Urinary bladder (tissue), 4 donors: ENCODE results near the gene IFNL3. TPM values are rescaled to one million over a fixed set of nuclear protein-coding genes. Genes with fewer than 3 reads are reported as not detected.
"Not testable (repeated sequence)": the region's sequence is repeated elsewhere in the genome, so short reads cannot be mapped to it uniquely, and the experiment has no call there.

Source experiments
- DNase-seq: peaks from one replicate; pipeline ENCODE4 v3.0.0-alpha.2; 2015; ENCODE audit errors: extremely low spot score
- H3K27ac ChIP-seq: one replicate; pipeline ENCODE4 v1.5.1; 2013; ENCODE audit warnings: low read depth, mild to moderate bottlenecking, moderate library complexity
- H3K36me3 ChIP-seq: one replicate; pipeline ENCODE4 v1.6.1; 2013; ENCODE audit warnings: mild to moderate bottlenecking, moderate library complexity; ENCODE audit not compliant: insufficient read depth
- H3K4me1 ChIP-seq: one replicate; pipeline ENCODE4 v1.6.1; 2013; ENCODE audit warnings: mild to moderate bottlenecking, moderate library complexity; ENCODE audit not compliant: insufficient read depth
- H3K4me3 ChIP-seq: one replicate; pipeline ENCODE4 v1.5.1; 2013; ENCODE audit warnings: low read depth, low read length
- WGBS: extraction: QIAGEN DNeasy Blood & Tissue Kit; methylation state at CpG from one replicate; pipeline ENCODE4 v1.1.7; 2013; 5-methylcytosine and 5-hydroxymethylcytosine counted together
- polyA plus RNA-seq: library from polyadenylated mRNA; stranded (reverse); fragments of 200-250 nt; gene quantifications from one replicate; pipeline ENCODE4 v1.2.3, GENCODE V29; 2013
- total RNA-seq: library from RNA; depleted of rRNA; stranded (reverse); fragments of >200 nt; gene quantifications from one replicate; pipeline ENCODE4 v1.2.3, GENCODE V29; 2014
- donor health status: healthy with polysubstance abuse.
- donor health status: healthy.

Gene IFNL3
- not detected for total RNA-seq
- not detected for polyA plus RNA-seq

- not testable (repeated sequence) for H3K27ac ChIP-seq, H3K36me3 ChIP-seq, H3K4me3 ChIP-seq, DNase-seq, H3K4me1 ChIP-seq
- WGBS = 75% methylated on average over 12 of the region's 12 CpGs
Measured at GRCh38 chr19:39244410-39245100, at the start of gene IFNL3. Gene IFNL3 (minus strand): TSS chr19:39245006. CDS start chr19:39244967, 39 bp downstream.

- WGBS = 52% methylated on average over 4 of the region's 4 CpGs
- Histone ChIP-seq H3K4me1 (no peaks in the 10 kb centered on the region), H3K4me3 (no peak overlapping the region), H3K36me3 (no peaks in the 10 kb centered on the region), H3K27ac (no peak overlapping the region)
- DNase-seq = no peak
Measured at GRCh38 chr19:39293394-39293793, 48.6 kb upstream of the IFNL3 start.

- Histone ChIP-seq H3K4me3 (no peak overlapping the region), H3K36me3 (no peaks in the 10 kb centered on the region), H3K4me1 (no peaks in the 10 kb centered on the region), H3K27ac (no peak overlapping the region)
- no peak for DNase-seq
- 84% methylated on average over 1 of the region's 1 CpG for WGBS
Measured at GRCh38 chr19:39284032-39284431, 39.2 kb upstream of the IFNL3 start.

GRCh38 chr19:39282021-39282420 is 37.2 kb upstream of the IFNL3 start:
- 47% methylated on average over 1 of the region's 1 CpG for WGBS
- no peak for DNase-seq
- no peak overlapping the region for H3K27ac ChIP-seq

GRCh38 chr19:39277598-39277997 is 32.8 kb upstream of the IFNL3 start:
- 70% methylated on average over 7 of the region's 7 CpGs for WGBS
- H3K4me1 ChIP-seq = no peaks in the 10 kb centered on the region
- H3K27ac ChIP-seq = no peak overlapping the region
- no peak overlapping the region for H3K4me3 ChIP-seq
- H3K36me3 ChIP-seq = no peaks in the 10 kb centered on the region
- no peak for DNase-seq

More at GRCh38 chr19:39282021-39282420, 37.2 kb upstream of the IFNL3 start:
- H3K4me3 ChIP-seq = no peak overlapping the region
- H3K4me1 ChIP-seq = no peaks in the 10 kb centered on the region
- H3K36me3 ChIP-seq = no peaks in the 10 kb centered on the region

GRCh38 chr19:39276740-39277139 is 31.9 kb upstream of the IFNL3 start:
- DNase-seq = no peak
- Histone ChIP-seq H3K36me3 (no peaks in the 10 kb centered on the region), H3K27ac (no peak overlapping the region), H3K4me1 (no peaks in the 10 kb centered on the region), H3K4me3 (no peak overlapping the region)
- 90% methylated on average over 5 of the region's 5 CpGs for WGBS

GRCh38 chr19:39275578-39275977 is 30.8 kb upstream of the IFNL3 start:
- no peaks in the 10 kb centered on the region for H3K4me1 ChIP-seq
- 83% methylated on average over 5 of the region's 5 CpGs for WGBS
- DNase-seq = no peak
- H3K27ac ChIP-seq = no peak overlapping the region
- H3K4me3 ChIP-seq = no peak overlapping the region
- no peaks in the 10 kb centered on the region for H3K36me3 ChIP-seq

GRCh38 chr19:39273859-39274258 is 29.1 kb upstream of the IFNL3 start:
- H3K36me3 ChIP-seq, H3K27ac ChIP-seq, H3K4me3 ChIP-seq, H3K4me1 ChIP-seq, DNase-seq: not testable (repeated sequence)
- 81% methylated on average over 5 of the region's 5 CpGs for WGBS

- 59% methylated on average over 9 of the region's 9 CpGs for WGBS
- no peak overlapping the region for H3K4me3 ChIP-seq
Measured at GRCh38 chr19:39270036-39270871, 25.4 kb upstream of the IFNL3 start.

GRCh38 chr19:39269369-39269768 is 24.6 kb upstream of the IFNL3 start:
- not testable (repeated sequence) for H3K36me3 ChIP-seq, H3K27ac ChIP-seq, H3K4me3 ChIP-seq, DNase-seq, H3K4me1 ChIP-seq
- WGBS = 64% methylated on average over 10 of the region's 10 CpGs

More at GRCh38 chr19:39270036-39270871, 25.4 kb upstream of the IFNL3 start:
- H3K27ac ChIP-seq = no peak overlapping the region
- H3K4me1 ChIP-seq = no peaks in the 10 kb centered on the region
- no peaks in the 10 kb centered on the region for H3K36me3 ChIP-seq
- DNase-seq = no peak

GRCh38 chr19:39268531-39269223 is 23.9 kb upstream of the IFNL3 start:
- not testable (repeated sequence) for H3K4me1 ChIP-seq, H3K27ac ChIP-seq, DNase-seq, H3K36me3 ChIP-seq, H3K4me3 ChIP-seq
- 76% methylated on average over 10 of the region's 10 CpGs for WGBS

DNA sequence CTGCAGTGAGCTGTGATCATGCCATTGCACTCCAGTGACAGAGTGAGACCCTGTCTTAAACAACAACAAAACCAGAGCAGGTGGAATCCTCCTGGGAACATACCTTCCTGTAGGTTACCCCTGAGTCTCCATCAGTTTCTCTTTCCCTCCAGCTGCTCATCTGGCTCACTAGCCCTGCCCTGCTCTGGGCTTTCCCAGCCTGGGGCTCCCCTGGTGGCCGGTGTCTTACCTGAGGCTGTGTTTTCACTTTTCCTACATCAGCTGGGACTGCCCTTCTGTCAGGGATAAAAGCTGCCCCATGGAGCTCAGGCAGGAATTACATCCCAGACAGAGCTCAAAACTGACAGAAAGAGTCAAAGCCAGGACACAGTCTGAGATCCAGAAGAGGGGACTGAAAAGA is 23.3 kb upstream of the IFNL3 start, which contains the start of gene IFNL2:
IFNL2 (plus strand) TSS at position 312 of the 400 bp plus-strand sequence. CDS start 173 bp downstream, outside the sequence.
- H3K36me3 ChIP-seq, H3K4me3 ChIP-seq, H3K27ac ChIP-seq: not testable (repeated sequence)

GRCh38 chr19:39265321-39265916 is 20.6 kb upstream of the IFNL3 start:
- Histone ChIP-seq H3K4me3 (no peak overlapping the region), H3K4me1 (no peaks in the 10 kb centered on the region), H3K36me3 (no peaks in the 10 kb centered on the region), H3K27ac (no peak overlapping the region)
- no peak for DNase-seq
- 33% methylated on average over 39 of the region's 39 CpGs for WGBS

More for the DNA sequence above, 23.3 kb upstream of the IFNL3 start, which contains the start of gene IFNL2:
- H3K4me1 ChIP-seq, DNase-seq: not testable (repeated sequence)
- WGBS = no CpG with 5 or more reads among the region's 1 CpG
